ENCODE results near the gene AUTS2. TPM values are rescaled to one million over a fixed set of nuclear protein-coding genes. Genes with fewer than 3 reads are reported as not detected.

The AUTS2 gene
- polyA plus RNA-seq, 1 donor (not counting 4 experiments of a cell fraction or from before 2014, with no cell fraction given): 4.7 TPM

GRCh38 chr7:69882269-69882668 is 284.0 kb downstream of the AUTS2 start:
- dilution Hi-C loops (cut with MboI; ENCODE audit: extremely low pct_ligation_motif_present, low sequenced_read_pairs): no loop called here
- no peak for FAIRE-seq
- H3K4me1 ChIP-seq (ENCODE audit: control insufficient read depth, extremely low read depth, insufficient read depth, low read length): no peaks in the 10 kb centered on the region
- H3K4me2 ChIP-seq (ENCODE audit: control insufficient read depth, extremely low read depth, insufficient read depth, low read depth, low read length): no peak overlapping the region
- no peak for DNase-seq (ENCODE audit: low read depth, low spot score)
- H3K36me3 ChIP-seq (ENCODE audit: control insufficient read depth in 2 of 2, extremely low read depth in 1 of 2, insufficient read depth in 2 of 2, low read length in 2 of 2): no peaks in the 10 kb centered on the region
- H3K9me1 ChIP-seq (ENCODE audit: control insufficient read depth, extremely low read depth, insufficient read depth, low read length): no peaks in the 10 kb centered on the region
- no peak overlapping the region for H3K27ac ChIP-seq (ENCODE audit: control insufficient read depth, insufficient read depth, low read length)
- H3K79me2 ChIP-seq (ENCODE audit: control insufficient read depth, insufficient read depth, low read length): no peaks in the 10 kb centered on the region
- H3K27me3 ChIP-seq (ENCODE audit: control insufficient read depth, extremely low read depth, insufficient read depth, low read length): no peaks in the 10 kb centered on the region
- no peaks in the 10 kb centered on the region for H3K9me3 ChIP-seq (ENCODE audit: control insufficient read depth, low read depth, low read length)
- H4K20me1 ChIP-seq (ENCODE audit: control insufficient read depth, extremely low read depth, insufficient read depth, low read length): no peaks in the 10 kb centered on the region
- no peak overlapping the region for H3K9ac ChIP-seq (ENCODE audit: control insufficient read depth, extremely low read depth, insufficient read depth, low read length)
- H3K4me3 ChIP-seq (ENCODE audit: control insufficient read depth in 2 of 3, extremely low read depth in 1 of 3, insufficient read depth in 2 of 3, low read depth in 1 of 3, low read length in 3 of 3): no peak overlapping the region
- H2AFZ ChIP-seq (ENCODE audit: control insufficient read depth, low read length): no peak overlapping the region
- no peak for TF ChIP-seq EZH2 (IDR thresholded peaks at IDR 0.05; ENCODE audit: low read length)
- no peak for TF ChIP-seq CTCF (optimal IDR thresholded peaks at IDR 0.05 in 1 of 3, IDR thresholded peaks at IDR 0.05 in 1 of 3, conservative IDR thresholded peaks at IDR 0.05 in 1 of 3; ENCODE audit: extremely low read depth in 1 of 3, insufficient read depth in 2 of 3, low read length in 3 of 3)

GRCh38 chr7:69883399-69883891 is 285.2 kb downstream of the AUTS2 start:
- Histone ChIP-seq H3K27ac (ENCODE audit: control insufficient read depth, insufficient read depth, low read length) (no peak overlapping the region), H3K4me3 (ENCODE audit: control insufficient read depth in 2 of 3, extremely low read depth in 1 of 3, insufficient read depth in 2 of 3, low read depth in 1 of 3, low read length in 3 of 3) (no peak overlapping the region), H3K4me1 (ENCODE audit: control insufficient read depth, extremely low read depth, insufficient read depth, low read length) (no peaks in the 10 kb centered on the region), H4K20me1 (ENCODE audit: control insufficient read depth, extremely low read depth, insufficient read depth, low read length) (no peaks in the 10 kb centered on the region), H3K9me1 (ENCODE audit: control insufficient read depth, extremely low read depth, insufficient read depth, low read length) (no peaks in the 10 kb centered on the region), H2AFZ (ENCODE audit: control insufficient read depth, low read length) (no peak overlapping the region), H3K79me2 (ENCODE audit: control insufficient read depth, insufficient read depth, low read length) (no peaks in the 10 kb centered on the region), H3K9ac (ENCODE audit: control insufficient read depth, extremely low read depth, insufficient read depth, low read length) (no peak overlapping the region), H3K27me3 (ENCODE audit: control insufficient read depth, extremely low read depth, insufficient read depth, low read length) (no peaks in the 10 kb centered on the region), H3K4me2 (ENCODE audit: control insufficient read depth, extremely low read depth, insufficient read depth, low read depth, low read length) (no peak overlapping the region), H3K36me3 (ENCODE audit: control insufficient read depth in 2 of 2, extremely low read depth in 1 of 2, insufficient read depth in 2 of 2, low read length in 2 of 2) (no peaks in the 10 kb centered on the region), H3K9me3 (ENCODE audit: control insufficient read depth, low read depth, low read length) (no peaks in the 10 kb centered on the region)
- TF ChIP-seq EZH2 (IDR thresholded peaks at IDR 0.05; ENCODE audit: low read length) (no peak), CTCF (optimal IDR thresholded peaks at IDR 0.05 in 1 of 3, IDR thresholded peaks at IDR 0.05 in 1 of 3, conservative IDR thresholded peaks at IDR 0.05 in 1 of 3; ENCODE audit: extremely low read depth in 1 of 3, insufficient read depth in 2 of 3, low read length in 3 of 3) (no peak)
- no peak for FAIRE-seq
- dilution Hi-C loops (cut with MboI; ENCODE audit: extremely low pct_ligation_motif_present, low sequenced_read_pairs): no loop called here
- no peak for DNase-seq (ENCODE audit: low read depth, low spot score)
